Esophagus squamous epithelium (tissue), 4 donors: ENCODE data around the gene FOXO4.

Source experiments
- POLR2A ChIP-seq, 4 donors: fragments of 450-650 bp; IDR thresholded peaks; one replicate each; pipeline ENCODE4 v1.6.1; 2017; ENCODE audit warnings: antibody characterized with exemption in 4 of 4, mild to moderate bottlenecking in 4 of 4, moderate library complexity in 3 of 4
- TF ChIP-seq, protein P1 (sequence below), 6 experiments: fragments of 450-650 bp in 4 of 6; fragments of 200-600 bp in 2 of 6; sonication (generic) in 2 of 6; IDR thresholded peaks; one replicate each; pipeline ENCODE4 v1.5.1; 2016 to 2019; ENCODE audit warnings: antibody characterized with exemption in 6 of 6, mild to moderate bottlenecking in 4 of 6, moderate library complexity in 4 of 6

DNA sequence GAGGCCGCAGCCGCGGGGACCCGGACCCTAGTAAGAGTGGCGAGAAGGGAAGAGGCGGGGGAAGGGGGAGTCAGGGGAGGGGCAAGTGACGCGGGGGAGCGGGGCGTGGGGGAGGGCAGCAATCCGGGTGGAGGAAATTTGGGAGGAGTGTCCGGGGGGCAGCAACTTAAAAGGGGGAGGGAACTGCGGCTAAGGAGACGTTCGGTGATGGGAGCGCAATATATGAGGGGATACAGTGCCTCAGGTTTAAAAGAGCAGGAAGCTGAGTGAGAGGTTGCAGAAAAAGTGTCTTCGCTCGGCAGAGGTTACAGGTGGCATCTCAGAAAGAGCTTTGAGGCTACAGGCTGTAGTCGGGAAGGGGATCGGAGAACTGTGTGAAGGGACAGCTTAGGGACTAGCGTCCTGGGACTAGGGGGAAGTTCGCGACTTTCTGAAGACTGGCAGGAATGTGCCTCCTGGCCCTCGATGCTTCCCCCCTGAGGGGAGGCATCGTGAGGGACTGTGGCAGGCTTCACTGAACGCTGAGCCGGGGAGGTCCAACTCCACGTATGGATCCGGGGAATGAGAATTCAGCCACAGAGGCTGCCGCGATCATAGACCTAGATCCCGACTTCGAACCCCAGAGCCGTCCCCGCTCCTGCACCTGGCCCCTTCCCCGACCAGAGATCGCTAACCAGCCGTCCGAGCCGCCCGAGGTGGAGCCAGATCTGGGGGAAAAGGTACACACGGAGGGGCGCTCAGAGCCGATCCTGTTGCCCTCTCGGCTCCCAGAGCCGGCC, 519 bp downstream of the FOXO4 start:
- TF ChIP-seq, protein P1, sequence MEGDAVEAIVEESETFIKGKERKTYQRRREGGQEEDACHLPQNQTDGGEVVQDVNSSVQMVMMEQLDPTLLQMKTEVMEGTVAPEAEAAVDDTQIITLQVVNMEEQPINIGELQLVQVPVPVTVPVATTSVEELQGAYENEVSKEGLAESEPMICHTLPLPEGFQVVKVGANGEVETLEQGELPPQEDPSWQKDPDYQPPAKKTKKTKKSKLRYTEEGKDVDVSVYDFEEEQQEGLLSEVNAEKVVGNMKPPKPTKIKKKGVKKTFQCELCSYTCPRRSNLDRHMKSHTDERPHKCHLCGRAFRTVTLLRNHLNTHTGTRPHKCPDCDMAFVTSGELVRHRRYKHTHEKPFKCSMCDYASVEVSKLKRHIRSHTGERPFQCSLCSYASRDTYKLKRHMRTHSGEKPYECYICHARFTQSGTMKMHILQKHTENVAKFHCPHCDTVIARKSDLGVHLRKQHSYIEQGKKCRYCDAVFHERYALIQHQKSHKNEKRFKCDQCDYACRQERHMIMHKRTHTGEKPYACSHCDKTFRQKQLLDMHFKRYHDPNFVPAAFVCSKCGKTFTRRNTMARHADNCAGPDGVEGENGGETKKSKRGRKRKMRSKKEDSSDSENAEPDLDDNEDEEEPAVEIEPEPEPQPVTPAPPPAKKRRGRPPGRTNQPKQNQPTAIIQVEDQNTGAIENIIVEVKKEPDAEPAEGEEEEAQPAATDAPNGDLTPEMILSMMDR (IDR thresholded peaks at IDR 0.05): no peak
- TF ChIP-seq POLR2A (IDR thresholded peaks at IDR 0.05): peak in 1 of 4 donors; percentile 10
